DND-41 (cell line): ENCODE data around the gene KIRREL3.

ENCODE experiments used
- CTCF ChIP-seq: IDR thresholded peaks from 2 replicates; pipeline ENCODE4 v1.5.1; 2012; ENCODE audit warnings: borderline replicate concordance, low read length, moderate library complexity, mild to moderate bottlenecking; ENCODE audit not compliant: poor library complexity, severe bottlenecking; ENCODE audit errors: extremely low read depth
- EZH2 ChIP-seq: IDR thresholded peaks from 3 replicates; pipeline ENCODE4 v1.6.1; 2012; ENCODE audit warnings: borderline replicate concordance, low read depth, mild to moderate bottlenecking, moderate library complexity, low read length, inconsistent platforms; ENCODE audit not compliant: severe bottlenecking

GRCh38 chr11:126543691-126544090 lies 456.9 kb downstream of the KIRREL3 start:
- no peak for TF ChIP-seq CTCF
- TF ChIP-seq EZH2: no peak
